ENCODE results near the gene RCE1.

GRCh38 chr11:66868082-66868725 is 25.0 kb downstream of the RCE1 start:
- no peak for TF ChIP-seq CTCF (IDR thresholded peaks at IDR 0.05 in 4 of 5, conservative IDR thresholded peaks at IDR 0.05 in 1 of 5)
- TF ChIP-seq POLR2A (IDR thresholded peaks at IDR 0.05): no peak
